ENCODE results near the gene FRMPD2.
"Not testable (repeated sequence)": the region's sequence is repeated elsewhere in the genome, so short reads cannot be mapped to it uniquely, and the experiment has no call there.

The FRMPD2 gene

GRCh38 chr10:48289501-48290238, 15.2 kb upstream of the FRMPD2 start:
- DNase-seq = peak; percentile 51

- no peak for DNase-seq
These were observed 14.2 kb upstream of the FRMPD2 start for GRCh38 chr10:48288661-48289060.

- DNase-seq = no peak
These were observed 13.2 kb upstream of the FRMPD2 start for GRCh38 chr10:48287417-48288391.

GRCh38 chr10:48286356-48286755, 11.9 kb upstream of the FRMPD2 start:
- no peak for DNase-seq

- no peak for DNase-seq
These were observed 11.2 kb upstream of the FRMPD2 start for GRCh38 chr10:48285710-48286109.

GRCh38 chr10:48284811-48285210, 10.3 kb upstream of the FRMPD2 start:
- no peak for DNase-seq

- no peak for DNase-seq
These were observed 9.6 kb upstream of the FRMPD2 start for GRCh38 chr10:48284002-48284546.

GRCh38 chr10:48282829-48283228, 8.3 kb upstream of the FRMPD2 start:
- no peak for DNase-seq

GRCh38 chr10:48281697-48282096, 7.2 kb upstream of the FRMPD2 start:
- DNase-seq = not testable (repeated sequence)

GRCh38 chr10:48279081-48279751, 4.7 kb upstream of the FRMPD2 start:
- no peak for DNase-seq

- no peak for DNase-seq
These were observed 2.6 kb upstream of the FRMPD2 start for GRCh38 chr10:48277093-48277492.

GRCh38 chr10:48273741-48274140, 755 bp downstream of the FRMPD2 start:
- DNase-seq = no peak

- no peak for DNase-seq
These were observed 1.8 kb downstream of the FRMPD2 start for GRCh38 chr10:48272682-48273081.

GRCh38 chr10:48271047-48271730, 3.3 kb downstream of the FRMPD2 start:
- no peak for DNase-seq

GRCh38 chr10:48266528-48266927, 8.0 kb downstream of the FRMPD2 start:
- no peak for DNase-seq

GRCh38 chr10:48258105-48258504, 16.4 kb downstream of the FRMPD2 start:
- DNase-seq = no peak

GRCh38 chr10:48257407-48257961, 17.0 kb downstream of the FRMPD2 start:
- DNase-seq = no peak

- DNase-seq = no peak
These were observed 18.8 kb downstream of the FRMPD2 start for GRCh38 chr10:48255722-48256121.

GRCh38 chr10:48254750-48255512, 19.6 kb downstream of the FRMPD2 start:
- no peak for DNase-seq

- DNase-seq = peak; percentile 87
These were observed 20.4 kb downstream of the FRMPD2 start for GRCh38 chr10:48253970-48254657.

- DNase-seq = no peak
These were observed 22.2 kb downstream of the FRMPD2 start for GRCh38 chr10:48252354-48252650.

All from EL (cell line).